Nephron progenitor cell (in vitro differentiated cells): ENCODE data around the gene SEC14L6.

ENCODE experiments used
- DNase-seq: peaks from one replicate; pipeline ENCODE4 v3.0.0; 2021
- H3K27ac Mint-ChIP-seq: 2 replicates; pipeline ENCODE4 v1.8.0; 2021; ENCODE audit warnings: mild to moderate bottlenecking, moderate library complexity, mixed read lengths
- H3K27me3 Mint-ChIP-seq: 2 replicates; pipeline ENCODE4 v1.8.0; 2021; ENCODE audit warnings: mild to moderate bottlenecking, low read depth, mixed read lengths; ENCODE audit not compliant: poor library complexity
- H3K36me3 Mint-ChIP-seq: 2 replicates; pipeline ENCODE4 v1.8.0; 2021; ENCODE audit warnings: low read depth, mixed read lengths
- H3K4me1 Mint-ChIP-seq: 2 replicates; pipeline ENCODE4 v1.8.0; 2021; ENCODE audit warnings: mixed read lengths
- H3K4me3 Mint-ChIP-seq: 2 replicates; pipeline ENCODE4 v1.8.0; 2021; ENCODE audit warnings: mild to moderate bottlenecking, moderate library complexity, mixed read lengths
- H3K9me3 Mint-ChIP-seq: 2 replicates; pipeline ENCODE4 v1.8.0; 2021; ENCODE audit warnings: mild to moderate bottlenecking, moderate library complexity, mixed read lengths
- TF ChIP-seq, protein P1 (sequence below): fragments of 200-600 bp; sonication (generic); IDR thresholded peaks from 2 replicates; pipeline ENCODE4 v1.5.0; 2021; ENCODE audit warnings: antibody characterized with exemption

SEC14L6 gene

DNA sequence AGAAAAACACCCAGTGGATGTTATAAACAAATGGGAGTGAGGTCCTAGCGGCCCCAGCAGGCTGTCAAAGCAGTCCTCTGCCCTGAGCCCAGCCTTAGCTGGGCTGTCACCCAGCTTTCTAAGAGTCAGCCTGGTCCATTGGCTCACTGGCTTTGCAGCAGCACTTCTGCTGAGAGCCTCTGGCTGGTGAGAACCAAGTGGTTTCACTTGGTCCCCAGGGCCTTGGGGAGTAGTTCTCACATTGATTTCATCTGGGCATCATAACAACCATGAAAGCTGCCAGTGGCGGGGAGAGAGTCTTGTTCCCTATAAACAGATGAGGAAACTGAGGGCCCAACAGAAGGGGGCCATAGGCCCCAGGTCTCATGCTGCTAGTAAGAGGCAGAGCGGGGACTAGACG lies 11.4 kb downstream of the SEC14L6 start:
- Mint-ChIP-seq H3K4me3 (no peak overlapping the region), H3K27me3 (peaks cover 15% of the 10 kb centered on the region), H3K36me3 (no peaks in the 10 kb centered on the region), H3K27ac (no peak overlapping the region), H3K9me3 (no peaks in the 10 kb centered on the region), H3K4me1 (peaks cover 14% of the 10 kb centered on the region)
- TF ChIP-seq, protein P1, sequence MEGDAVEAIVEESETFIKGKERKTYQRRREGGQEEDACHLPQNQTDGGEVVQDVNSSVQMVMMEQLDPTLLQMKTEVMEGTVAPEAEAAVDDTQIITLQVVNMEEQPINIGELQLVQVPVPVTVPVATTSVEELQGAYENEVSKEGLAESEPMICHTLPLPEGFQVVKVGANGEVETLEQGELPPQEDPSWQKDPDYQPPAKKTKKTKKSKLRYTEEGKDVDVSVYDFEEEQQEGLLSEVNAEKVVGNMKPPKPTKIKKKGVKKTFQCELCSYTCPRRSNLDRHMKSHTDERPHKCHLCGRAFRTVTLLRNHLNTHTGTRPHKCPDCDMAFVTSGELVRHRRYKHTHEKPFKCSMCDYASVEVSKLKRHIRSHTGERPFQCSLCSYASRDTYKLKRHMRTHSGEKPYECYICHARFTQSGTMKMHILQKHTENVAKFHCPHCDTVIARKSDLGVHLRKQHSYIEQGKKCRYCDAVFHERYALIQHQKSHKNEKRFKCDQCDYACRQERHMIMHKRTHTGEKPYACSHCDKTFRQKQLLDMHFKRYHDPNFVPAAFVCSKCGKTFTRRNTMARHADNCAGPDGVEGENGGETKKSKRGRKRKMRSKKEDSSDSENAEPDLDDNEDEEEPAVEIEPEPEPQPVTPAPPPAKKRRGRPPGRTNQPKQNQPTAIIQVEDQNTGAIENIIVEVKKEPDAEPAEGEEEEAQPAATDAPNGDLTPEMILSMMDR: no peak
- no peak for DNase-seq

DNA sequence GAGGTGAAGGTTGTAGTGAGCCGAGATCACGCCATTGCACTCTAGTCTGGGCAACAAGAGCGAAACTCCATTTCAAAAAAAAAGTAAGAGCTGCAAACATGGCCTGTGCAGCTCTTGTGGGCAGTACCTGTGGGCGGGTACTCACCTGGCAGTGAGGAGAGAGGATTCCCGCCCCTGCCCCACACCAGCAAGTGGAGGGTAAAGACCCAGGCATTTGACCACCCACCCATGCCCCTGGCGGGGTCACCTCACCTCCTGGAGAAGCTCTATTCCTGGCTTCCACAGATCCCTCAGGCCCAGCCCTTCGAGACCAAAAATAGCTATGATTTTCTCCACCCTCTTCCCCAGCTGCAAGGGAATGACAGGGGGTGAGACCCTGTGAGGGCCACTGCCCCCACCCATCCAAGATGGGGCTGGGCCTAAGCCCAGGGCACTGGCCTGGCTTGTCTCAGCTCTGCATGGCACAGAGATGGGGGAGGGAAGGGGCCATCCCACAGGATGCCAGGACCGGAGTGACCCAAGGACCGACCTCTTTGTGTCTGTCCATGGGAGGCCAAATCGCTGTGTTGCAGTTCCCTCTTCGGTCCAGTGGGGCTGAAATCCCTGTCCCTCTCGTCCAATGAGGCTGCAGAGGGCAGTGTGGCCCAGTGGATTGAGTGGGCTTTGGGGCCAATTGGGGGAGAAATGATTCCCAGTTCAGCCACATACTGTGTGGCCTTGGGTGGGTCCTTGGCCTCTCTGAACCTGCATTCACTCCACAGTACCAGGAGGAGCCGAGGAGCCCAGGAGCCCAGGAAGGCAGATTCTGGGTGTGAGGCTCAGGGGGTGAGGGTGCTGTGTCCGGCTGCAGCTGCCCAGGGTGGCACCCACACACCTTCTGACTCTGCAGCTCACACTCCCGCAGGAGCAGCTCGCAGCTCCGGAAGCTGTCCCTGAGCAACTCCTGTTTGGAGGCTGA lies 14.6 kb downstream of the SEC14L6 start:
- H3K36me3 Mint-ChIP-seq: peaks cover 5% of the 10 kb centered on the region
- H3K4me1 Mint-ChIP-seq: no peaks in the 10 kb centered on the region
- TF ChIP-seq, protein P1: no peak
- no peak overlapping the region for H3K4me3 Mint-ChIP-seq
- no peak for DNase-seq
- peaks cover 12% of the 10 kb centered on the region for H3K27me3 Mint-ChIP-seq
- no peaks in the 10 kb centered on the region for H3K9me3 Mint-ChIP-seq
- H3K27ac Mint-ChIP-seq: no peak overlapping the region

DNA sequence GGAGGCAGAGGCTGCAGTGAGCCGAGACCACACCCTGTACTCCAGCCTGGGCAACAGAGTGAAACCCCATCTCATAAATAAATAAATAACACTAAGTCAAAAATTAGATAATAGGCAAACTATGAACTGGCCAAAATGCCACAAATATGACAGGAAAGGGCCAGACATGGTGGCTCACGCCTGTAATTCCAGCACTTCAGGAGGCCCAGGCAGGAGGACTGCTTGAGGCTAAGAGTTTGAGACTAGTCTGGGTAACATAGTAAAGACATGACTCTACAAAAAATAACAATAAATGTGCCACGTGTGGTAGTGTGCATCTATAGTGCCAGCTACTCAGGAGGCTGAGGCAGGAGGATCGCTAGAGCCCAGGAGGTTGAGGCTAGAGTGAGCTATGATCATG lies 19.9 kb downstream of the SEC14L6 start:
- H3K27me3 Mint-ChIP-seq: peaks cover 13% of the 10 kb centered on the region
- no peaks in the 10 kb centered on the region for H3K4me1 Mint-ChIP-seq
- TF ChIP-seq, protein P1: no peak
- H3K36me3 Mint-ChIP-seq: peaks cover 5% of the 10 kb centered on the region
- H3K9me3 Mint-ChIP-seq: no peaks in the 10 kb centered on the region
- DNase-seq: no peak
- H3K27ac Mint-ChIP-seq: no peak overlapping the region
- no peak overlapping the region for H3K4me3 Mint-ChIP-seq

GRCh38 chr22:30523646-30524489 lies 22.7 kb downstream of the SEC14L6 start:
- H3K27ac Mint-ChIP-seq: no peak overlapping the region
- peaks cover 4% of the 10 kb centered on the region for H3K36me3 Mint-ChIP-seq
- H3K4me1 Mint-ChIP-seq: no peaks in the 10 kb centered on the region
- no peak for DNase-seq
- no peaks in the 10 kb centered on the region for H3K9me3 Mint-ChIP-seq
- H3K4me3 Mint-ChIP-seq: no peak overlapping the region
- H3K27me3 Mint-ChIP-seq: peaks cover 13% of the 10 kb centered on the region
- TF ChIP-seq, protein P1: no peak

DNA sequence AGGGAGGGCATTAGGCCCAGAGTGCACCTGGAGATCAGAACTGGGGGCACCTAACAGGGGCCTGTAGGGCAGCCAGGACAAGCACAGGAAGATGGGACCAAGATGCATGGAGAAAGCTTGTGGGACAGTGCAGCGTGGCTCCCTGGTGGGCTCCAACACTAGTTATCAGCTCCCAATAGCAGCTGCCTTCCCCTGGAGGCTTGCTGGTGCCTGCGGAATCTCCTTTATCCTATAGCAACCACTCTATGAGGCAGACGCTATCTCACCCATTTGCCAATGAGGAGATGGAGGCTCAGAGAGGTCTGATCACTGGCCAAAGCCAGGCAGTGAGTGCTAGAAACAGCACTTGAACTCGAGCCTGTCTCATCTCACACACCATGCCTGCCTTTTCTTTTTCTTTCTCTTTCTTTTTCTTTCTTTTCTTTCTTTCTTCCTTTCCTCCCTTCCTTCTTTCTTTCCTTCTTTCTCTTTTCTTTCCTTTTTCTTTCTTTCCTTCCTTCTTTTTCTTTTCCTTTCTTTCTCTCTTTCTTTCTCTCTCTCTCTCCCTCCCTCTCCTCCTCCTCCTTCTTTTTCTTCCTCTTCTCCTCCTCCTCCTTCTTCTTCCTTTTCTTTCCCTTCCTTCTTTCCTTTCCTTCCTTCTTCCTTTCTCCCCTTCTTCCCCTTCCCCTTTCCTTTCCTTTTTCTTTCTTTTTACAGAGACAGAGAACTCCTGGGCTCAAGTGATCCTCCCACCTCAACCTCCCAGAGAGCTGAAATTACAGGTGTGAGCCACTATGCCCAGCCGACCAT lies 25.0 kb downstream of the SEC14L6 start:
- Mint-ChIP-seq H3K27me3 (peaks cover 8% of the 10 kb centered on the region), H3K4me3 (no peak overlapping the region), H3K27ac (no peak overlapping the region), H3K9me3 (peaks cover 5% of the 10 kb centered on the region), H3K36me3 (no peaks in the 10 kb centered on the region), H3K4me1 (peaks cover 15% of the 10 kb centered on the region)
- TF ChIP-seq, protein P1: no peak
- no peak for DNase-seq
